ENCODE measurements around the gene MDH1B. TPM values are rescaled to one million over a fixed set of nuclear protein-coding genes. Genes with fewer than 3 reads are reported as not detected.

Gene MDH1B
- total and polyA plus RNA-seq, 2 donors (not counting 1 experiment from before 2014, with no cell fraction given) = 0.73 to 0.99 TPM

DNA sequence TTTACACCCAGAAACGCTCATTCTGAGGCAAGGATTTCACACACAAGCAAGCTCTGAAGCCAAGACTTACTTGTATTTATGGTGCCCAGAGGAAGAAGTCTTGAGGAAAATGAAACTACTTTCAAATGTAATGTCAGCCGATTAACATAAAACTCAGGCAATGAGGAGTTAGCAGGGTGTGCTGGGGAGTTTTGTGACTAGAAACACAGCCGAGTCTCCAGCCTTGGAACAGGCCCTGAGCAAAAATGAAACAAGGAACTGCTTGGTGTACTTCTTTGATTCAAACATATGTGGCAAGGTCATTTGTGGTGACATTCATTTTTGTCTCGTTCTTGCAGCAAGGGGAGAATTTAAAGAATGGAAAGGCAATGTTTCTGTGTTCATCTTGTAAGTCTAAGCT is 51.4 kb downstream of the MDH1B start:
- H3K4me3 ChIP-seq (replicated peaks in 1 of 4; ENCODE audit: control extremely low read depth in 1 of 4, insufficient read depth in 1 of 4, low read depth in 3 of 4, low read length in 4 of 4) = no peak overlapping the region
- no peaks in the 10 kb centered on the region for H3K79me2 ChIP-seq (ENCODE audit: control insufficient read depth, insufficient read depth, low read length)
- H3K36me3 ChIP-seq (ENCODE audit: control insufficient read depth, insufficient read depth, low read length) = no peaks in the 10 kb centered on the region
- no peaks in the 10 kb centered on the region for H3K9me3 ChIP-seq (ENCODE audit: control insufficient read depth, insufficient read depth, low read depth, low read length)
- TF ChIP-seq, protein P1, sequence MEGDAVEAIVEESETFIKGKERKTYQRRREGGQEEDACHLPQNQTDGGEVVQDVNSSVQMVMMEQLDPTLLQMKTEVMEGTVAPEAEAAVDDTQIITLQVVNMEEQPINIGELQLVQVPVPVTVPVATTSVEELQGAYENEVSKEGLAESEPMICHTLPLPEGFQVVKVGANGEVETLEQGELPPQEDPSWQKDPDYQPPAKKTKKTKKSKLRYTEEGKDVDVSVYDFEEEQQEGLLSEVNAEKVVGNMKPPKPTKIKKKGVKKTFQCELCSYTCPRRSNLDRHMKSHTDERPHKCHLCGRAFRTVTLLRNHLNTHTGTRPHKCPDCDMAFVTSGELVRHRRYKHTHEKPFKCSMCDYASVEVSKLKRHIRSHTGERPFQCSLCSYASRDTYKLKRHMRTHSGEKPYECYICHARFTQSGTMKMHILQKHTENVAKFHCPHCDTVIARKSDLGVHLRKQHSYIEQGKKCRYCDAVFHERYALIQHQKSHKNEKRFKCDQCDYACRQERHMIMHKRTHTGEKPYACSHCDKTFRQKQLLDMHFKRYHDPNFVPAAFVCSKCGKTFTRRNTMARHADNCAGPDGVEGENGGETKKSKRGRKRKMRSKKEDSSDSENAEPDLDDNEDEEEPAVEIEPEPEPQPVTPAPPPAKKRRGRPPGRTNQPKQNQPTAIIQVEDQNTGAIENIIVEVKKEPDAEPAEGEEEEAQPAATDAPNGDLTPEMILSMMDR (conservative IDR thresholded peaks at IDR 0.05 in 1 of 2, IDR thresholded peaks at IDR 0.05 in 1 of 2; ENCODE audit: low read depth in 1 of 2, low read length in 2 of 2) = no peak
- TF ChIP-seq EZH2 (IDR thresholded peaks at IDR 0.05; ENCODE audit: low read length, missing control alignments) = no peak
- no peak overlapping the region for H2AFZ ChIP-seq (ENCODE audit: low read length)
- H3K27me3 ChIP-seq (ENCODE audit: control insufficient read depth, insufficient read depth, low read length) = no peaks in the 10 kb centered on the region
- no peak overlapping the region for H3K4me2 ChIP-seq (ENCODE audit: extremely low read depth, insufficient read depth, low read length)
- DNase-seq (ENCODE audit: low read depth in 2 of 2) = no peak
- H3K4me1 ChIP-seq (ENCODE audit: control insufficient read depth, extremely low read depth, insufficient read depth, low read length) = no peaks in the 10 kb centered on the region
- H3K9ac ChIP-seq (ENCODE audit: insufficient read depth, low read length) = no peak overlapping the region
- no peak overlapping the region for H3K27ac ChIP-seq (ENCODE audit: insufficient read depth, low read length)
- H4K20me1 ChIP-seq (ENCODE audit: control insufficient read depth, extremely low read depth, insufficient read depth, low read length) = no peaks in the 10 kb centered on the region

DNA sequence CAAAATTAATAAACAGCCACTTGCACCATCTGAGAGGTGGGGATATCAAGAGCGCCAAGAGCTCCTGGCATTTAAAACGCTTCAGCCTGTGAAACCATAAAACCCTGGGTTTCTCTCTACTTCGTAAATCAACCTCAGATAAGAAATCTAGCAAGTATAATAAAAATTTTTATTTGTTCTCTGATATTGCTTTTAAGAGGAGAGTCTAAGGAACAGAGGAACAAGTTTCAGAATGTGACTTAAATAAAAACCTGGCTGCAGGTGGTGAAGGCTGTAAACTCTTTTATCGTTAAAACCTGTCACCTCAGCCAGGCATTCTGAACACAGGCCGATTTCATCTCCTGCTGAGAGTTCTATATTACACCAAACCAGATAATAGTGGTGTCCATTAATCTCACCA is 56.8 kb downstream of the MDH1B start:
- Histone ChIP-seq H3K9ac (ENCODE audit: insufficient read depth, low read length) (no peak overlapping the region), H4K20me1 (ENCODE audit: control insufficient read depth, extremely low read depth, insufficient read depth, low read length) (no peaks in the 10 kb centered on the region), H3K4me3 (replicated peaks in 1 of 4; ENCODE audit: control extremely low read depth in 1 of 4, insufficient read depth in 1 of 4, low read depth in 3 of 4, low read length in 4 of 4) (no peak overlapping the region), H3K4me2 (ENCODE audit: extremely low read depth, insufficient read depth, low read length) (no peak overlapping the region), H3K27me3 (ENCODE audit: control insufficient read depth, insufficient read depth, low read length) (no peaks in the 10 kb centered on the region), H3K9me3 (ENCODE audit: control insufficient read depth, insufficient read depth, low read depth, low read length) (no peaks in the 10 kb centered on the region), H3K36me3 (ENCODE audit: control insufficient read depth, insufficient read depth, low read length) (no peaks in the 10 kb centered on the region), H3K27ac (ENCODE audit: insufficient read depth, low read length) (no peak overlapping the region), H3K4me1 (ENCODE audit: control insufficient read depth, extremely low read depth, insufficient read depth, low read length) (no peaks in the 10 kb centered on the region), H3K79me2 (ENCODE audit: control insufficient read depth, insufficient read depth, low read length) (no peaks in the 10 kb centered on the region), H2AFZ (ENCODE audit: low read length) (no peak overlapping the region)
- TF ChIP-seq, protein P1 (conservative IDR thresholded peaks at IDR 0.05 in 1 of 2, IDR thresholded peaks at IDR 0.05 in 1 of 2; ENCODE audit: low read depth in 1 of 2, low read length in 2 of 2) = no peak
- no peak for TF ChIP-seq EZH2 (IDR thresholded peaks at IDR 0.05; ENCODE audit: low read length, missing control alignments)
- DNase-seq (ENCODE audit: low read depth in 2 of 2) = no peak

DNA sequence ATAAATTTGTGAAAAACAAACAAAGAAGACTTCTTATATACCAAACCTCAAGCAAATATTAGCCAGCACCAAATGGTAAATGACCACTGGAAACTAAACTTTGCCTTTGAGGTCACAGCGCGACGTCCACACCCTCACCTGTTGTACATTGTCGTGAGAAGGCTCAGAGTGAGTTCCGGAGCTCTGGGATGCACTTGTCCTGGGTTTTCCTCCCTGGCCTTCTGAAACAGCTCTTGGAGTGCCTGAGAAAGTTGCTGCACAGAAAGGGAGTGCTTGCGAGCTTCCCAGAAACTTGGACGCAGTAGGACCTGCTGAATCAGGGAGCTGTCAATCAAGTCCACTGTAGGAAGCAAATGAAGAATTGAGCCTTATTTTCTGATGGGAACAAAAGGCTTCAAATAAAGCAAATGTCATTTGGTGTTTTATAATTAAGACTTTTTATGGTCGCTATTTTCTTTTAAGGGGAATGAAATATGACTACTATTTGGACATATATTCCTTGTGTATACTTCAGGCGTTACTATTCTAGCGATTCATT is 57.9 kb downstream of the MDH1B start:
- Histone ChIP-seq H3K9ac (ENCODE audit: insufficient read depth, low read length) (no peak overlapping the region), H2AFZ (ENCODE audit: low read length) (no peak overlapping the region), H3K4me1 (ENCODE audit: control insufficient read depth, extremely low read depth, insufficient read depth, low read length) (no peaks in the 10 kb centered on the region), H3K4me3 (replicated peaks in 1 of 4; ENCODE audit: control extremely low read depth in 1 of 4, insufficient read depth in 1 of 4, low read depth in 3 of 4, low read length in 4 of 4) (no peak overlapping the region), H3K27me3 (ENCODE audit: control insufficient read depth, insufficient read depth, low read length) (no peaks in the 10 kb centered on the region), H3K36me3 (ENCODE audit: control insufficient read depth, insufficient read depth, low read length) (no peaks in the 10 kb centered on the region), H3K27ac (ENCODE audit: insufficient read depth, low read length) (no peak overlapping the region), H3K79me2 (ENCODE audit: control insufficient read depth, insufficient read depth, low read length) (no peaks in the 10 kb centered on the region), H4K20me1 (ENCODE audit: control insufficient read depth, extremely low read depth, insufficient read depth, low read length) (no peaks in the 10 kb centered on the region), H3K4me2 (ENCODE audit: extremely low read depth, insufficient read depth, low read length) (no peak overlapping the region), H3K9me3 (ENCODE audit: control insufficient read depth, insufficient read depth, low read depth, low read length) (no peaks in the 10 kb centered on the region)
- DNase-seq (ENCODE audit: low read depth in 2 of 2) = no peak
- no peak for TF ChIP-seq EZH2 (IDR thresholded peaks at IDR 0.05; ENCODE audit: low read length, missing control alignments)
- TF ChIP-seq, protein P1 (conservative IDR thresholded peaks at IDR 0.05 in 1 of 2, IDR thresholded peaks at IDR 0.05 in 1 of 2; ENCODE audit: low read depth in 1 of 2, low read length in 2 of 2) = no peak

Data from fibroblast of lung (primary cell).